ENCODE data around the gene CRY1.

GRCh38 chr12:107057071-107057834, 36.1 kb downstream of the CRY1 start:
- TF ChIP-seq POLR2A (IDR thresholded peaks at IDR 0.05): no peak
- TF ChIP-seq CTCF (IDR thresholded peaks at IDR 0.05): no peak
